HG03097 (cell line): ENCODE results near the gene SPANXN4.

Experiments
- ATAC-seq: cut with Tn5 transposase; IDR thresholded peaks from one replicate; pipeline ENCODE4 v1.9.1; 2021; ENCODE audit not compliant: unreplicated experiment, low FRiP score

SPANXN4 gene

GRCh38 chrX:143025628-143026027 is at the start of gene SPANXN4:
SPANXN4 (plus strand) TSS chrX:143025928; CDS start chrX:143026015, 87 bp downstream.
- ATAC-seq, result no peak

GRCh38 chrX:142977128-142977914 is 48.4 kb upstream of the SPANXN4 start:
- ATAC-seq, result peak; percentile 88

- ATAC-seq, result no peak
Observed at GRCh38 chrX:142978130-142978684, 47.5 kb upstream of the SPANXN4 start.

GRCh38 chrX:142982679-142983078 is 43.0 kb upstream of the SPANXN4 start:
- no peak for ATAC-seq

GRCh38 chrX:142994988-142995387 is 30.7 kb upstream of the SPANXN4 start:
- ATAC-seq, result no peak

GRCh38 chrX:142998447-142999198 is 27.1 kb upstream of the SPANXN4 start:
- ATAC-seq, result no peak

- ATAC-seq, result no peak
Observed at GRCh38 chrX:142999199-142999701, 26.5 kb upstream of the SPANXN4 start.

- ATAC-seq, result no peak
Observed at GRCh38 chrX:143002206-143002605, 23.5 kb upstream of the SPANXN4 start.

- no peak for ATAC-seq
Observed at GRCh38 chrX:143017272-143017671, 8.5 kb upstream of the SPANXN4 start.

- no peak for ATAC-seq
Observed at GRCh38 chrX:143027275-143027674, 1.5 kb downstream of the SPANXN4 start.

- no peak for ATAC-seq
Observed at GRCh38 chrX:143047511-143047910, 21.8 kb downstream of the SPANXN4 start.

GRCh38 chrX:143058120-143058519 is 32.4 kb downstream of the SPANXN4 start:
- no peak for ATAC-seq

GRCh38 chrX:143081231-143081630 is 55.5 kb downstream of the SPANXN4 start:
- no peak for ATAC-seq

- no peak for ATAC-seq
Observed at GRCh38 chrX:143082537-143082936, 56.8 kb downstream of the SPANXN4 start.
